CD14-positive monocyte (primary cell): ENCODE results near the gene ACKR2. TPM values are rescaled to one million over a fixed set of nuclear protein-coding genes. Genes with fewer than 3 reads are reported as not detected.

Experiments
- DNase-seq, 3 donors: peaks; one replicate each; pipeline ENCODE4 v3.0.0-alpha.2; 2011 to 2022
- H2AFZ ChIP-seq: 2 replicates; pipeline ENCODE4 v1.6.0; 2012; ENCODE audit warnings: mild to moderate bottlenecking, low read depth, low read length, inconsistent platforms; ENCODE audit not compliant: insufficient read depth, poor library complexity, severe bottlenecking
- H3K27ac ChIP-seq, 2 donors: 1 replicate in 1 of 2; 2 replicates in 1 of 2; pipeline ENCODE4 v1.5.1; 2012 to 2013; ENCODE audit warnings: low read length in 2 of 2, control low read depth in 1 of 2, inconsistent platforms in 1 of 2, low read depth in 1 of 2, mild to moderate bottlenecking in 1 of 2
- H3K27me3 ChIP-seq, 2 donors: one replicate each; pipeline versions ENCODE4 v1.6.0 to v1.6.1; 2011 to 2013; ENCODE audit warnings: low read length in 2 of 2; ENCODE audit not compliant: control insufficient read depth in 2 of 2, insufficient read depth in 2 of 2
- H3K36me3 ChIP-seq, 2 donors: replicated peaks in 1 of 2; 1 replicate in 1 of 2; 2 replicates in 1 of 2; pipeline versions ENCODE4 v1.5.1 to v1.6.1; 2012 to 2013; ENCODE audit warnings: low read length in 2 of 2, control low read depth in 1 of 2, inconsistent platforms in 1 of 2, mild to moderate bottlenecking in 1 of 2; ENCODE audit not compliant: insufficient read depth in 2 of 2, control insufficient read depth in 1 of 2
- H3K4me1 ChIP-seq, 2 donors: 1 replicate in 1 of 2; 2 replicates in 1 of 2; pipeline versions ENCODE4 v1.5.1 to v1.6.1; 2012 to 2013; ENCODE audit warnings: low read length in 2 of 2, control low read depth in 1 of 2, inconsistent platforms in 1 of 2, mild to moderate bottlenecking in 1 of 2, moderate library complexity in 1 of 2; ENCODE audit not compliant: insufficient read depth in 2 of 2, control insufficient read depth in 1 of 2
- H3K4me2 ChIP-seq: replicated peaks from 2 replicates; pipeline ENCODE3; 2012; ENCODE audit warnings: low read length, moderate library complexity, mild to moderate bottlenecking; ENCODE audit not compliant: poor library complexity, severe bottlenecking; ENCODE audit errors: extremely low read depth
- H3K4me3 ChIP-seq, 3 experiments: fragments of 200-600 bp in 1 of 3; sonication (generic) in 1 of 3; replicated peaks in 1 of 3; 1 replicate in 2 of 3; 2 replicates in 1 of 3; pipeline ENCODE4 v1.5.1; 2011 to 2013; ENCODE audit warnings: low read length in 3 of 3, mild to moderate bottlenecking in 3 of 3, control low read depth in 2 of 3, low read depth in 2 of 3, inconsistent platforms in 1 of 3, moderate library complexity in 1 of 3
- H3K79me2 ChIP-seq: 2 replicates; pipeline ENCODE4 v1.6.0; 2012; ENCODE audit warnings: mild to moderate bottlenecking, control low read depth, inconsistent platforms, low read length, moderate library complexity; ENCODE audit not compliant: insufficient read depth
- H3K9ac ChIP-seq: 2 replicates; pipeline ENCODE4 v1.6.0; 2017; ENCODE audit warnings: low read length, mild to moderate bottlenecking; ENCODE audit not compliant: insufficient read depth, poor library complexity, severe bottlenecking
- H3K9me3 ChIP-seq, 2 donors: replicated peaks in 1 of 2; 1 replicate in 1 of 2; 2 replicates in 1 of 2; pipeline versions ENCODE4 v1.5.1 to v1.6.1; 2012 to 2013; ENCODE audit warnings: low read length in 2 of 2, control low read depth in 1 of 2; ENCODE audit not compliant: control insufficient read depth in 1 of 2, insufficient read depth in 1 of 2
- H4K20me1 ChIP-seq: 2 replicates; pipeline ENCODE4 v1.6.0; 2012; ENCODE audit warnings: mild to moderate bottlenecking, low read length, control low read depth, moderate library complexity; ENCODE audit not compliant: insufficient read depth
- H3K27ac Mint-ChIP-seq, 7 donors: one replicate each; pipeline ENCODE4 v1.8.0; 2020; ENCODE audit warnings: mild to moderate bottlenecking in 7 of 7, mixed read lengths in 7 of 7, moderate library complexity in 6 of 7, inconsistent platforms in 2 of 7
- H3K27me3 Mint-ChIP-seq, 3 donors: one replicate each; pipeline ENCODE4 v1.8.0; 2021 to 2022; ENCODE audit warnings: low read depth in 3 of 3, mild to moderate bottlenecking in 3 of 3, mixed read lengths in 3 of 3, moderate library complexity in 3 of 3, inconsistent platforms in 1 of 3
- H3K36me3 Mint-ChIP-seq, 2 donors: one replicate each; pipeline ENCODE4 v1.8.0; 2020; ENCODE audit warnings: mixed read lengths in 2 of 2, inconsistent platforms in 1 of 2, mild to moderate bottlenecking in 1 of 2
- H3K4me1 Mint-ChIP-seq: one replicate; pipeline ENCODE4 v1.8.0; 2020; ENCODE audit warnings: mild to moderate bottlenecking, mixed read lengths
- H3K4me3 Mint-ChIP-seq, 2 donors: one replicate each; pipeline ENCODE4 v1.8.0; 2020; ENCODE audit warnings: mild to moderate bottlenecking in 2 of 2, mixed read lengths in 2 of 2, moderate library complexity in 1 of 2
- H3K9me3 Mint-ChIP-seq, 7 donors: one replicate each; pipeline ENCODE4 v1.8.0; 2020 to 2022; ENCODE audit warnings: mixed read lengths in 7 of 7, mild to moderate bottlenecking in 6 of 7, moderate library complexity in 6 of 7, inconsistent platforms in 2 of 7
- CTCF ChIP-seq: fragments of 200-600 bp; IDR thresholded peaks from one replicate; pipeline ENCODE4 v1.8.0; 2022; ENCODE audit warnings: antibody characterized with exemption, mild to moderate bottlenecking
- WGBS: methylation state at CpG from one replicate; pipeline ENCODE4 v1.1.5; 2013; ENCODE audit warnings: missing lambda C conversion rate; ENCODE audit not compliant: insufficient coverage; 5-methylcytosine and 5-hydroxymethylcytosine counted together
- intact Hi-C, 2 donors: fragments of 100-400 bp; cut with micrococcal nuclease; formaldehyde crosslinking; loops; one replicate each; pipeline versions ENCODE4 v1.15.0 to v1.15.1; 2023
- polyA plus RNA-seq, 3 donors: library from polyadenylated mRNA; depleted of rRNA in 1 of 3; unstranded in 2 of 3; stranded (reverse) in 1 of 3; fragments of 300-500 nt in 2 of 3; fragments of >200 nt in 1 of 3; fragmentation: Illumina TruSeq in 2 of 3; gene quantifications; 1 replicate in 2 of 3; 2 replicates in 1 of 3; pipeline ENCODE4 v1.2.3, GENCODE V29; 2012 to 2021

Gene ACKR2
- polyA plus RNA-seq, 3 donors = 0.49 TPM; not detected in 2

- H2AFZ ChIP-seq = no peak overlapping the region
- H3K36me3 Mint-ChIP-seq = peaks cover 0 to 2% of the 10 kb centered on the region in 2 donors
- WGBS = 98% methylated on average over 5 of the region's 7 CpGs
Observed at GRCh38 chr3:42876940-42877720, 67.9 kb downstream of the ACKR2 start.

DNA sequence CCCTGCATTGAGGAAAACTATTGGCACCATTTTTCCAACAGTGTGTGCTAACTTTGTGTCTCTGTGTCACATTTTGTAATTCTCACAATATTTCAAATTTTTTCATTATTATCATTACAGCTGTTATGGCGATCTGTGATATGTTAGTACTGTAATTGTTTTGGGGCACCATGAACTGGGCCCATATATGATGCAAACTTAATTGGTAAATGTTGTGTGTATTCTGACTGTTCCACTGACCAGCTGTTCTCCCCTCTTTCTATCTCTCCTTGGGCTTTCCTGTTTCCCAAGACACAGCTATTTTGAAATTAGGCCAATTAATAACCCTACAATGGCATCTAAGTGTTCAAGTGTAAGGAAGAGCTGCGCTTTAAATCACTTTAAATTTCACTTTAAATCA, 68.6 kb downstream of the ACKR2 start:
- Histone ChIP-seq H3K27ac (no peak overlapping the region), H2AFZ (no peak overlapping the region), H3K4me2 (no peak overlapping the region), H3K27me3 (peaks cover 0 to 10% of the 10 kb centered on the region in 2 donors), H3K9ac (no peak overlapping the region), H3K36me3 (no peaks in the 10 kb centered on the region), H4K20me1 (no peaks in the 10 kb centered on the region), H3K4me1 (peaks cover 13 to 14% of the 10 kb centered on the region in 2 donors), H3K4me3 (no peak overlapping the region), H3K79me2 (no peaks in the 10 kb centered on the region), H3K9me3 (no peaks in the 10 kb centered on the region)
- no peak for DNase-seq
- Mint-ChIP-seq H3K27ac (no peak overlapping the region), H3K9me3 (no peaks in the 10 kb centered on the region), H3K27me3 (peaks cover 9 to 11% (median 10%) of the 10 kb centered on the region in 3 donors), H3K4me3 (no peak overlapping the region), H3K4me1 (peaks cover 10% of the 10 kb centered on the region), H3K36me3 (peaks cover 0 to 2% of the 10 kb centered on the region in 2 donors)
- no peak for TF ChIP-seq CTCF
- intact Hi-C loops = no loop called here
- WGBS = no CpG with 5 or more reads among the region's 2 CpGs

More at GRCh38 chr3:42876940-42877720, 67.9 kb downstream of the ACKR2 start:
- Histone ChIP-seq H3K9ac (no peak overlapping the region), H4K20me1 (no peaks in the 10 kb centered on the region), H3K79me2 (no peaks in the 10 kb centered on the region), H3K27ac (no peak overlapping the region), H3K27me3 (peaks cover 0 to 10% of the 10 kb centered on the region in 2 donors), H3K4me3 (no peak overlapping the region), H3K4me1 (peaks cover 13 to 14% of the 10 kb centered on the region in 2 donors), H3K36me3 (no peaks in the 10 kb centered on the region), H3K9me3 (no peaks in the 10 kb centered on the region), H3K4me2 (no peak overlapping the region)
- intact Hi-C loops = no loop called here
- peaks cover 9 to 12% (median 11%) of the 10 kb centered on the region in 3 donors for H3K27me3 Mint-ChIP-seq
- TF ChIP-seq CTCF = no peak
- H3K27ac Mint-ChIP-seq = no peak overlapping the region
- peaks cover 10% of the 10 kb centered on the region for H3K4me1 Mint-ChIP-seq
- DNase-seq = no peak
- H3K9me3 Mint-ChIP-seq = peaks cover 0 to 2% (median 0%) of the 10 kb centered on the region in 7 donors
- no peak overlapping the region for H3K4me3 Mint-ChIP-seq
